Pons (tissue), 1 donor: ENCODE results near the gene CFAP92.

ENCODE experiments used
- DNase-seq: peaks from one replicate; pipeline ENCODE4 v3.0.0-alpha.2; 2016; ENCODE audit warnings: low spot score

Gene CFAP92

DNA sequence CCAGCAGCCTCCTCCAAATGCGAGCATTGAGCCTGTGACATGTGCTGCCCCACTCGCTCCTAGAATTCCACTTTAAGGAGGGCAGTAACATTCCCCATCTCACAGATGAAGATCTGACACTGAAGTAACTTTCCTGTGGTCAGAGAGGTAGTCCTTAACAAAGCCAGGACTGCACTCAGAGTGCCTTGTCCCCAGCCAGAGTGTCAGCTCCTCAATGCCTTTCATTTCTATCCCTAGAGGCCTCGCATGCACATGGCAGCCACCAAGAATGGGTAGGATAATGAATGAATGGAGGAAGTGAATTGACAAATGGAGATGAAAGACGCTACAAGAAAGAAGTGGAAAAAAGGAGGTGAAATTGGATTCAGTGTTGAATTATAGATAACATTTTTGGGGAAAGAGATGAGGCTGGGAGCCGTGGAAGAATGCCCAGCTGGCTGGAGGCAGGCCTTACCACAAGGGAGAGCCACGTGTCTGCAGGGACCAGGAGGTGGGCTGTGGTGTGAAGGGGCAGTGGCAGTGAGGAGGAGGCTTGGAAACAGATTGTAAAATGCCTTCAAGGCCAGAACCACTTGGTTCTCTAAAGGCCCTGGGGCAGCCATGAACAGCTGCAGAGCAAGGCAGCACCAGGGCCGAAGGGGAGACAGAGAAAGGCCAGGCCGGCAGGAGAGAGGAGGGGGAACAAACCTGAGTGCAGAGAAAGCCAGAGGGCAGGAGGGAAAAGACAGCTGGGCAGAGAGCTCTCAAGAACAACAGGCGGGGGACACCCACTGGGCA is 10.4 kb downstream of the CFAP92 start:
- no peak for DNase-seq

DNA sequence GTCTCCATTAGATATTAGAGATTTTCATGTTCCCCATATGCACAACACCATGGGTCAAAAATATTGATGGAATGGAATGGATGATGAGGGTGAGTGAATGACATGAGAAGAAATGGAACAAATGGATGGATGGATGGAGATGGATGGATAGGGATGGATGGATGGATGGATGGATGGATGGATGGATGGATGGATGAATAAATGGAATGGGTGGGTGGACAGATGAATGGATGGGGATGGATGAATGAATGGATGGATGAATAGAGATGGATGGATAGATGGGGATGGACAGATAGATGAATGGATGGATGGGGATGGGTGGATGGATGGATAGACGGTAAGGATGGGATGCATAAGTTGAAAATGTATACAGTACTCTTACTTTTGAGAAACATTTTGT is 18.6 kb downstream of the CFAP92 start:
- no peak for DNase-seq

DNA sequence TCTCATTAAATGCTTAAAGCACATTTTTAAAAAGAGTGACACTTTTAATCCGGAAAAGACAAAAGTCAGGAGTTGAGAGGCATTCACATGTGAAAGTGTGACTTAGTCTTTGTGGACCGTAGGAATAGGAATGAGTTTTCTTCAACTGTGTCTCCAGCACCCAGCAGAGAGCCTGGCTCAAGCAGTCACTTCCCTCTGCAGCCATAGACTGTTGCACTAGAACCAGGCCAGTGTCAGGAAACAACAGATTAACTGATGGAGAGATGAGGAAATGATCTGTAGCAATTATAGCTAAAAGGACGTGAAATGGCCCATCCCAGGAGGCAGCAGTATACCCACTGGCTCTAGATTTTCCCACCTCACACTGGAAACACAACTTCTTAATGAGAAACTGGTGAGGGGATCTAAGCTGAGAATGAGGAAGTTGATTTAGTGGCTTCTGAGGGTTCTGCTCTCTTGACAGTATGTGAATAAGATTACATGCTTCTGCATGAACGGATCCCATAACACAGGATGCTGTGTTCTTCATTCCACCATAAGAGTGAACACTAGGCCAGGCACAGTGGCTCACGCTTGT is 19.8 kb downstream of the CFAP92 start:
- DNase-seq, result peak; percentile 9

- no peak for DNase-seq
Observed at GRCh38 chr3:128971421-128972100, 22.3 kb downstream of the CFAP92 start.

DNA sequence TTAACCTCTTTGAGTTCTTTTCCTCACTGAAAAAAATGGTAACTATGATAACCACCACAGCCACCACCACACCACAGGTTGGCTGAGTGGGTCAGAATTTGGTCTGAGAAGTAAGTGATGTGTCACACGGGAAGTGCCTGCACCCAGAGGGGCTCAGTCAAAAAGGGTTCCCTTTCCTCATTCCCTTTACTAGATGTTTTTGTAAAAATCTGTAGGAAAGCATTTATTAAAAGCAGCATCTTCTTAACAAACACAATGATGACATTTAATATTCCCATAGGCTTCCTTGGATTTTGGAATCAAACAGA is 23.2 kb downstream of the CFAP92 start:
- no peak for DNase-seq

DNA sequence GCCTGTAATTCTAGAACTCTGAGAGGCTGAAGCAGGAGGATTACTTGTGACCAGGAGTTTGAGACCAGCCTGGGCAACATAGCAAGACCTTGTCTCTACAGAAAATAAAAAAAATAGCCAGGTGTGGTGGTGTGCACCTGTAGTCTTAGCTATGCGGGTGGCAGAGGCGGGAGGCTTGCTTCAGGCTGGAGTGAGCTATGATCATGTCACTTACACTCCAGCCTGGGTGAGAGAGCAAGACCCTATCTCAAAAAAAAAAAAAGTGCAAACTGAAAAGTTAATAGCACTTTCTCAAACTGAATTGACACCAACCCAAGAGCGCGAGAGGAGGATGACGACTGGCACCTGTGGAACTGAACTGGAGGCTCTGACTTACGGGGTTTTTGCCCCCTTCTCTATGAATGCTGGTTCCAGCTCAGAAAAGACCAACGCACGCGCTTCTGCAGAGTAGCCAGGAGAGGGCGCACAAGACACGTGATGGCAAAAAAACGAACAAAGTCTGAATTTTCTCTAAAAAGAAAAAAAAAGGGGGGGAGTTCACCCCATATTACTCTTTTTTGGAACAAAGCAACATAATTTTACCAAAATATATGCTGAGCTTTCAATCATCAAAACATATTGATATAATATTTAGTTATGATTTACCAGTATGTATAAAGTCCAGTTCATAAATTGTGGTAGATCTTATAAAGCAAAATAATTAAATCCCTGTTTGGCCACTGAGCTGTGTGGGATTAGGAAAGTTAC is 23.7 kb downstream of the CFAP92 start:
- peak; percentile 23 for DNase-seq

GRCh38 chr3:128967748-128968355 is 26.0 kb downstream of the CFAP92 start:
- DNase-seq, result no peak

DNA sequence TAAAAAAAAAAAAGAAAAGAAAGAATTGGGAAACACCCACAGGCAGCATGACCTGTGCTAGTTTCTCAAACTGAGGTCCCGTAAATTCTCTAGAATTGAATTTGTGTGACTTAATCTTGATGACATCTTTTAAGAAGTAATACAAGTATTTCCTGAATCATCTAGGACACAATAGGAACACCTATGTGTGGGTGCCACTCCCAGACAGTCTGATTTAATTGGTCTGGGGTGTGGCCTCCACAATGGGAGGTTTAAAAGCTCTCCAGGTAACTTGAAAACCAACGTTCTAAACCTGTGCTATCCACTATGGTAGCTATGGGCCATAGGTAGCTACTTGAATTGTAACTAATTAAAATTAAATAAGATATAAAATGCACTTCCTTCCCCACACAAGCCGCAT is 28.1 kb downstream of the CFAP92 start:
- DNase-seq, result no peak

- no peak for DNase-seq
Observed at GRCh38 chr3:128965280-128965679, 28.6 kb downstream of the CFAP92 start.

GRCh38 chr3:128956440-128956839 is 37.4 kb downstream of the CFAP92 start:
- no peak for DNase-seq

DNA sequence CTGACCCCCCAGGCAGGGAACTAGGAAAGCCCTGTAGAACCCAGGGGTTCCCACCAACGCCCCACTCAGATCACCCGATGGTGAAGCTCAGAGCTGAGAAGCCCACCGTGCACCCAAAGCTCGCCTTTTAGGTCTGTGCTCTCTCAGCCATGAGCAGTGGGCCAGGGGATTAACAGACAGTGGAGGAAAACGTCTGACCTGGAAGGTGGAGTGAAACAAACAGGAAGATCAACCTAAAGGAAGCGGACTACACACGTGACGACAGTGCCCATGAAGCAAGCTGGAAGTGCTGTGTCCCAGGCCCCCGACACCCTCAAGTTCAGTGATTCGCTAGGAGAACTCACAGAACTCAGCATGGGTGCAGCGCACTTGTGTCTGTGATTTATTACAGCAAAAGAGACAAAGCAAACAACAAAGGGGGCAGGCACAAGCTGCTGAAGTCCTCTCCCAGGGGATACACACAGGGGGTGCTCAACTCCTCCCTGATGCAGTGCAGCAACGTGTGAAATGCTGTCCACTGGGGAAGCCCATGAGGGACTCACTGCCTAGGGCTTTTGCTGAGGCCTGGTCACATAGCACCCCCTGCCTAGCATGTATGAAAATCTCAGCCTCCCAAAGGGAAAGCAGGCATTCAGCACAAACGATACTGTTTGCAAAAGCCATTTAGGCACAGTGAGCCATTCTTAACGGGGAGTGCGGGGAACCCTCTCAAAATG is 43.5 kb downstream of the CFAP92 start:
- peak; percentile 61 for DNase-seq

- no peak for DNase-seq
Observed at GRCh38 chr3:128949158-128949557, 44.7 kb downstream of the CFAP92 start.

GRCh38 chr3:128946411-128946810 is 47.5 kb downstream of the CFAP92 start:
- DNase-seq, result no peak

DNA sequence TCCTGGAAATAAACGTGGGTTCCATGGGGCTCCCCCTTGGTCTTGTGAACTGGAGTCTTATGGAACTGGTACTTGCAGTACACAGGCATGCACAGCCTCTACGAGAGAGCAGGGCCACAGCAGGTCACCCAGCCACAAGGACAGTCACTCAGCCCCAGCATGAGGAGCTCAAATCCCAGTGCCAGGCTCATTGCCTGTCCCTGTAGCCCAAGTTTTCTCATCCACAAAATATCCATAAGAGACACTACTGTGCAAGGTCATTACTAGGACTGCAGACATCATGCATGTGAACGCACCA is 48.0 kb downstream of the CFAP92 start:
- no peak for DNase-seq

- DNase-seq, result no peak
Observed at GRCh38 chr3:128945041-128945877, 48.6 kb downstream of the CFAP92 start.

- DNase-seq, result no peak
Observed at GRCh38 chr3:128942161-128942952, 51.5 kb downstream of the CFAP92 start.

DNA sequence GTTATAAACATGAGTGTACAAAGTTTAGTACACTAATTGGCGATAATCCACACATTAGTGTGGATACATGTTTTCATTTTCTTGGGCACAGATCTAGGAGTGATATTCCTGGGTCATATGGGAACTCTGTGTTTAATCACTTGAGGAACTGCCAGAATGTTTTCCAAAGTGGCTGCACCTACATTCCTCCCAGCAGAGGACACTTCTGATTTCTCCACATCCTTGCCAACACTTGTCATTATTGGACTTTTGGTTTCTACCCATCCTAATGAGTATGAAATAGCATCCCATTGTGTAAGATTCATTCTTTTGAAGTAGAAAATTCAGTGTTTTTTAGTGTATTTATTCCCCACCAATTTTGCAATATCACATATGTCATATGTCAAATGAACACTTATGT is 53.6 kb downstream of the CFAP92 start:
- DNase-seq, result no peak

DNA sequence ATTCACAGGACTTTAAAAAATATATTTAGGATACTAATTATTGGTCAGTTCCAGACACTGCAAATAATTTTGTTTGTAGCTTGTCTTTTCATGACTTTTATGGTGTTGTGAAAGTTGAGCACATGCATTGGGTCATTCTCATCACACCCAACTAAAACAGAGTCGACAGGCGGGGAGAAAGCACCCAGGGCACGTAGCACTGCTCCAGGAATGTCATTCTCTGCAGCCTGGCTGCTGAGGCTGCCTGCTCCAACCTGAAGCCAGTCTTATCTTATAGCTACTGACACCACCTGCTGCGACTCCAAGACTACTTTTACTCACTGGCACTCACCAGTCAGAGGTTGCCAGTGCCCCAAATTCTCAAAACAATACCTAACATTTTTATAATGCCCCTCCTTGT is 57.5 kb downstream of the CFAP92 start:
- DNase-seq, result no peak

DNA sequence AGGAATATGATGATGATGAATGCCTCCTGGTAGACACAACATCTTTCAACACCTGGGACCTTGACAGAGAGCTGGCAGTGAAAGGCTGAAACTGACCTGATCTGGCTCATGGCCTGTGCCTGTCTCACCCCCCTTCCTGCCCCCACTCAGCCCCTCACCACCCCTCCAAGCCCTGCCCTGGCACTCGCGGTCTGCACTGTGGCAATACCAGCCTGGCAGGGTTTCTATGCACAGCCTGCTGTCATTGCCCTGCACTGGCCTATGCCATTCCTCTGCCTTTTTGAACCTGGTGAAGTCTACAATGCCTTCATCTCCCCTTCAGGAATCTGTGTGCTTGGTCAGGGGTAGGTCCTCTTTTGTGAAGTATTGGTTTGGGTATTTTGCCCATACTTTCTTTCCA is 58.0 kb downstream of the CFAP92 start:
- no peak for DNase-seq

GRCh38 chr3:128933922-128934253 is 60.0 kb downstream of the CFAP92 start:
- no peak for DNase-seq
